GM10266 (cell line): ENCODE data around the gene MGA.

Source experiments
- DNase-seq: peaks from one replicate; pipeline ENCODE4 v3.0.0; 2012; ENCODE audit errors: extremely low spot score
- CTCF ChIP-seq: IDR thresholded peaks from 2 replicates; pipeline ENCODE4 v1.5.1; 2012; ENCODE audit warnings: mild to moderate bottlenecking, low read depth; ENCODE audit not compliant: control insufficient read depth, insufficient read depth; ENCODE audit errors: missing control alignments

The MGA gene

DNA sequence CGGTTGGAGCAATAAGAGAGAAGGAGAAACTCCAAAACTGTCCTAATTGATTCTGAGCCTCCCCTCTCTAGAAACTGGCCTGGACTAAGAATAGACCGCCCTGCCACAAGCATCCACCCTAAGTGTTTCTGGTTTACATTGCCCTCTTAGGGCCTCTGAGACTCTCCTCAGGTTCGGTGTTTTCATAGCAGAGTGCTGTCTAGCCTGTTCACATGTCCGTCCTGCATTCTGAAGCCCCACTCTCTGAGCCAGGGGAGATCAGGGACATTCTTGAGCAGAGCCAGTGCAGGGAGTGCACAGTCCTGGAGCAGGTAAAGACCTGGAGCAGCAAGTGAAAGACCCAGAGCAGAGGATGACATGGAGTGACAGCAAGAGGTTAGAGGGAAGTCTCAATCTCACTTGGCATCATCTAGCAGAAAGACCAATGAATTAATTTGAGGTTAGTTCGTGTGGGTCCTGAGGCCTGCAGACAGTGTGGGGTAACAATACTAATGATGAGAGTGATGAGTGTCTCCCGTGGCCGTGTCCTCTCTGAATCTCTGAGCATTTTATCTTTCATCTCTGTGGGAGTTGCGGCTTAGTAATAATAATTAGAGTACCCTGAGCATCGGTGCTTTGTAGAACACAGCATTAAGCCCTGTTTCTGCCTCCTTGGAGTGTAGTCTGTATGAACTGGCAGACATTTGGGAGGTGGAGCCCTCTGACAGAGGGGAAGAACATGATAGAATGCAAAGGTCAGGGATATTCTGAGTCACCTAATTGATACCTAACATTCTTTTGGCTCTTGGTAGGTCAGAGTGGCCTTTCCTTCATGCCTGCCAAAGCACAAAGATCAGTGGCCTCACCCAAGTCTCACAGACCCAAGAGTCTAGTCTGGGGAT, 138.6 kb downstream of the MGA start:
- DNase-seq = no peak
- no peak for TF ChIP-seq CTCF

DNA sequence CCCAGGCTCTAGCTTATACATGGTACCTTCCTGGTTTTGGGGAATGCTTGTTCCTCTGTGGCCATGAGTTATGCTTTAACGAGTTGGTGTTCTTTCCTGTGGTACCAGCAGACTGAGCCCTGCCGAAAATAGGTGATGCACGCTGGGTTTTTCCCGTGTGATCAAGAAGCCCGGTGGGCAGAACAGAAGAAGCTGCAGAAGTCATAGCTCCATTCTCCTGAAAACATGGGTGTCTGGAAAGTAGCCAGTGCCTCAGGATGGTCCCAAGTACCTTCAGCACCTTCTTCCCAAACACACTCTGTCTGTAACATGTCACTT, 139.2 kb downstream of the MGA start:
- no peak for DNase-seq
- TF ChIP-seq CTCF = no peak

GRCh38 chr15:41801185-41801584, 141.0 kb downstream of the MGA start:
- no peak for TF ChIP-seq CTCF
- DNase-seq = no peak

GRCh38 chr15:41801850-41802455, 141.7 kb downstream of the MGA start:
- no peak for TF ChIP-seq CTCF
- DNase-seq = no peak

- DNase-seq = no peak
- no peak for TF ChIP-seq CTCF
Measured at GRCh38 chr15:41804361-41804760, 144.2 kb downstream of the MGA start.

GRCh38 chr15:41804916-41805666, 144.9 kb downstream of the MGA start:
- no peak for TF ChIP-seq CTCF

More at GRCh38 chr15:41804916-41805666, 144.9 kb downstream of the MGA start:
- DNase-seq = no peak
